Heart left ventricle (tissue), 16 donors: Measurements from ENCODE around the gene ZNF350. TPM values are rescaled to one million over a fixed set of nuclear protein-coding genes. Genes with fewer than 3 reads are reported as not detected.

Source experiments
- ATAC-seq, 4 donors: fragments of 200-7000 bp; cut with Tn5 transposase; one replicate each; pipeline ENCODE4 v1.9.1; 2020 to 2022; ENCODE audit warnings: moderate library complexity in 4 of 4, mild to moderate bottlenecking in 3 of 4, moderate number of reproducible peaks in 1 of 4
- DNase-seq, 5 donors: peaks; one replicate each; pipeline ENCODE4 v3.0.0-alpha.2; 2020
- H3K27ac ChIP-seq, 12 donors: fragments of 200-600 bp; sonication (generic) in 4 of 12; one replicate each; pipeline versions ENCODE4 v1.5.0 to v1.8.0; 2016 to 2022; ENCODE audit warnings: mild to moderate bottlenecking in 2 of 12
- H3K27me3 ChIP-seq, 9 donors: fragments of 200-600 bp; sonication (generic) in 2 of 9; one replicate each; pipeline versions ENCODE4 v1.5.1 to v1.8.0; 2016 to 2022; ENCODE audit warnings: mild to moderate bottlenecking in 3 of 9
- H3K36me3 ChIP-seq, 9 donors: fragments of 200-600 bp; sonication (generic) in 2 of 9; one replicate each; pipeline versions ENCODE4 v1.5.0 to v1.8.0; 2018 to 2022; ENCODE audit warnings: mild to moderate bottlenecking in 2 of 9
- H3K4me1 ChIP-seq, 12 donors: fragments of 200-600 bp; sonication (generic) in 4 of 12; one replicate each; pipeline versions ENCODE4 v1.5.0 to v1.8.0; 2016 to 2022; ENCODE audit warnings: mild to moderate bottlenecking in 3 of 12
- H3K4me3 ChIP-seq, 12 donors: fragments of 200-600 bp; sonication (generic) in 4 of 12; one replicate each; pipeline versions ENCODE4 v1.5.0 to v1.8.0; 2017 to 2022; ENCODE audit warnings: mild to moderate bottlenecking in 9 of 12, moderate library complexity in 4 of 12
- H3K9me3 ChIP-seq, 12 donors: fragments of 200-600 bp; sonication (generic) in 4 of 12; one replicate each; pipeline versions ENCODE4 v1.5.0 to v1.8.0; 2016 to 2022; ENCODE audit warnings: mild to moderate bottlenecking in 1 of 12
- CTCF ChIP-seq, 12 donors: fragments of 200-600 bp; sonication (generic) in 4 of 12; IDR thresholded peaks; one replicate each; pipeline versions ENCODE4 v1.5.0 to v1.8.0; 2018 to 2022; ENCODE audit warnings: antibody characterized with exemption in 12 of 12, mild to moderate bottlenecking in 5 of 12
- POLR2A ChIP-seq, 2 donors: fragments of 450-650 bp; IDR thresholded peaks; one replicate each; pipeline ENCODE4 v1.6.1; 2017; ENCODE audit warnings: antibody characterized with exemption in 2 of 2, mild to moderate bottlenecking in 2 of 2, moderate library complexity in 2 of 2
- WGBS, 4 donors: extraction: QIAGEN DNeasy Blood & Tissue Kit in 2 of 4; methylation state at CpG; one replicate each; pipeline versions ENCODE4 v1.1.5 to v1.1.7; 2013 to 2018; 5-methylcytosine and 5-hydroxymethylcytosine counted together
- intact Hi-C, 10 donors: fragments of 100-400 bp; cut with DNase I; formaldehyde crosslinking; loops; one replicate each; pipeline versions ENCODE4 v1.11.1 to v1.14.2; 2022
- polyA plus RNA-seq, 2 donors: library from polyadenylated mRNA; stranded (reverse); fragments of 200-250 nt; gene quantifications; one replicate each; pipeline ENCODE4 v1.2.3, GENCODE V29; 2013
- total RNA-seq, 9 donors: library from RNA; depleted of rRNA in 2 of 9; stranded (reverse); fragments of >200 nt in 2 of 9; fragmentation: NEBNext Ultra II Directional in 3 of 9; extraction: Animal tissue kit (Norgen Biotek cat#: 25700) in 3 of 9; gene quantifications; one replicate each; pipeline versions ENCODE4 v1.1.0 to v1.2.4, GENCODE V29; 2016 to 2023
- donor health status: ischemic (EF 13 %, LVEDD 7.1; RV severe dilation, severe dysfunction).
- donor health status: healthy with polysubstance abuse.
- donor health status: DM: no; HTN: yes; CAD: no.
- donor health status: DM: no; HTN: no; CAD: no.
- donor health status: ischemic (EF 25% LVEDD 6.9; RV normal size, moderate dysfunction).
- donor health status: ischemic (EF 25% LVEDD 5.7; RV mildly dilated, moderate dysfunction).
- donor health status: healthy.
- donor health status: DM: yes; HTN: yes; CAD: no.
- donor health status: ischemic (EF 35%, LVEDD 5.7; RV mildly dilated, moderate dysfunction).
- donor health status: nonischemic (EF 11% LVEDD 7.7; RV severe dilation, severe dysfunction).
- donor health status: DM: yes; HTN: yes; CAD: no.
- donor health status: PGD.
- donor health status: ischemic (EF 29% LVEDD 5.4; RV normal size, mild dysfunction).
- donor health status: nonischemic (EF 23%, LVEDD 6.1; RV moderate dilation, normal function).

The ZNF350 gene
- total and polyA plus RNA-seq, 11 donors = 3.4 to 10.7 (median 6.9) TPM

- Histone ChIP-seq H3K36me3 (peaks cover 0 to 29% (median 23%) of the 10 kb centered on the region in 9 donors), H3K9me3 (peaks cover 1 to 55% (median 17%) of the 10 kb centered on the region in 12 donors), H3K27me3 (no peaks in the 10 kb centered on the region), H3K27ac (peak within 1 kb of the TSS; percentile 81 to 97 (median 88)), H3K4me3 (peak within 1 kb of the TSS; percentile 60 to 95 (median 84)), H3K4me1 (peaks cover 0 to 13% (median 8%) of the 10 kb centered on the region in 12 donors)
- ATAC-seq (peak; percentile 97 to 99 (median 98)), DNase-seq (peak; percentile 89 to 93 (median 92))
- 0 to 1% (median 0%) methylated on average over 52 of the region's 52 CpGs for WGBS, 4 donors
- TF ChIP-seq POLR2A (IDR thresholded peaks at IDR 0.05) (no peak), CTCF (IDR thresholded peaks at IDR 0.05) (peak in 9 of 12 donors; percentile 12 to 50 (median 33))
- intact Hi-C loops = loop anchor here in 7 of 10 donors (2.0 to 5.0 kb wide), 6 partner anchors 22 to 122 kb away; partner anchors contain the start of genes ZNF350 (in 4 of the 7), ZNF649 (in 2 of the 7), ZNF432 (in 1 of the 7) and ZNF577 (in 1 of the 7)
Observed at GRCh38 chr19:51926784-51927741, 59.6 kb downstream of the ZNF350 start, which contains the start of gene ZNF613. Gene ZNF613, plus strand, starts transcription at chr19:51927472. Its CDS starts 8,749 bp downstream, at chr19:51936221.

GRCh38 chr19:51926426-51926783, 60.2 kb downstream of the ZNF350 start:
- peaks cover 0 to 13% (median 8%) of the 10 kb centered on the region in 12 donors for H3K4me1 ChIP-seq
- DNase-seq = no peak
- peak overlapping the region; percentile 60 to 95 (median 84) for H3K4me3 ChIP-seq
- H3K27ac ChIP-seq = peak overlapping the region; percentile 81 to 97 (median 88)
- no peaks in the 10 kb centered on the region for H3K27me3 ChIP-seq
- WGBS, 4 donors = 12 to 20% (median 16%) methylated on average over 11 of the region's 11 CpGs
- intact Hi-C loops = loop anchor here in 7 of 10 donors (2.0 to 5.0 kb wide), 6 partner anchors 22 to 122 kb away; partner anchors contain the start of genes ZNF350 (in 4 of the 7), ZNF649 (in 2 of the 7), ZNF432 (in 1 of the 7) and ZNF577 (in 1 of the 7)
- peak in 1 of 4 donors; percentile 6 for ATAC-seq
- peaks cover 0 to 23% (median 17%) of the 10 kb centered on the region in 9 donors for H3K36me3 ChIP-seq
- TF ChIP-seq POLR2A (IDR thresholded peaks at IDR 0.05) (peak in 1 of 2 donors; percentile 21), CTCF (IDR thresholded peaks at IDR 0.05) (no peak)
- H3K9me3 ChIP-seq = peaks cover 1 to 59% (median 24%) of the 10 kb centered on the region in 12 donors

GRCh38 chr19:51921949-51922348, 64.7 kb downstream of the ZNF350 start:
- WGBS, 4 donors = 87 to 95% (median 90%) methylated on average over 8 of the region's 8 CpGs

More at GRCh38 chr19:51921949-51922348, 64.7 kb downstream of the ZNF350 start:
- no peak for ATAC-seq
- Histone ChIP-seq H3K27ac (no peak overlapping the region), H3K9me3 (peaks cover 1 to 87% (median 66%) of the 10 kb centered on the region in 12 donors), H3K27me3 (no peaks in the 10 kb centered on the region), H3K36me3 (no peaks in the 10 kb centered on the region), H3K4me3 (no peak overlapping the region), H3K4me1 (peaks cover 0 to 3% (median 0%) of the 10 kb centered on the region in 12 donors)
- no peak for TF ChIP-seq CTCF (IDR thresholded peaks at IDR 0.05)
- TF ChIP-seq POLR2A (IDR thresholded peaks at IDR 0.05) = no peak
- DNase-seq = no peak
- intact Hi-C loops = no loop called here
